HG03432 (cell line): Measurements from ENCODE around the gene CENPVL2.
"Not testable (repeated sequence)": the region's sequence is repeated elsewhere in the genome, so short reads cannot be mapped to it uniquely, and the experiment has no call there.

Source experiments
- ATAC-seq: cut with Tn5 transposase; IDR thresholded peaks from one replicate; pipeline ENCODE4 v1.9.1; 2021; ENCODE audit warnings: mild to moderate bottlenecking, moderate library complexity; ENCODE audit not compliant: unreplicated experiment

The CENPVL2 gene

GRCh38 chrX:51682720-51683062 is at the start of gene CENPVL2:
CENPVL2 (minus strand) TSS chrX:51682831; CDS start chrX:51682831, 0 bp downstream.
- ATAC-seq = not testable (repeated sequence)

- no peak for ATAC-seq
These were observed 45.6 kb upstream of the CENPVL2 start for GRCh38 chrX:51728202-51728601.

GRCh38 chrX:51712943-51713647 is 30.5 kb upstream of the CENPVL2 start:
- ATAC-seq = not testable (repeated sequence)

GRCh38 chrX:51710277-51711164 is 27.9 kb upstream of the CENPVL2 start, which contains the start of gene CENPVL1:
CENPVL1 (plus strand) TSS chrX:51710512; CDS start chrX:51710512, 0 bp downstream.
- ATAC-seq = not testable (repeated sequence)

GRCh38 chrX:51697397-51697796 is 14.8 kb upstream of the CENPVL2 start:
- no peak for ATAC-seq

GRCh38 chrX:51694254-51694653 is 11.6 kb upstream of the CENPVL2 start:
- no peak for ATAC-seq

DNA sequence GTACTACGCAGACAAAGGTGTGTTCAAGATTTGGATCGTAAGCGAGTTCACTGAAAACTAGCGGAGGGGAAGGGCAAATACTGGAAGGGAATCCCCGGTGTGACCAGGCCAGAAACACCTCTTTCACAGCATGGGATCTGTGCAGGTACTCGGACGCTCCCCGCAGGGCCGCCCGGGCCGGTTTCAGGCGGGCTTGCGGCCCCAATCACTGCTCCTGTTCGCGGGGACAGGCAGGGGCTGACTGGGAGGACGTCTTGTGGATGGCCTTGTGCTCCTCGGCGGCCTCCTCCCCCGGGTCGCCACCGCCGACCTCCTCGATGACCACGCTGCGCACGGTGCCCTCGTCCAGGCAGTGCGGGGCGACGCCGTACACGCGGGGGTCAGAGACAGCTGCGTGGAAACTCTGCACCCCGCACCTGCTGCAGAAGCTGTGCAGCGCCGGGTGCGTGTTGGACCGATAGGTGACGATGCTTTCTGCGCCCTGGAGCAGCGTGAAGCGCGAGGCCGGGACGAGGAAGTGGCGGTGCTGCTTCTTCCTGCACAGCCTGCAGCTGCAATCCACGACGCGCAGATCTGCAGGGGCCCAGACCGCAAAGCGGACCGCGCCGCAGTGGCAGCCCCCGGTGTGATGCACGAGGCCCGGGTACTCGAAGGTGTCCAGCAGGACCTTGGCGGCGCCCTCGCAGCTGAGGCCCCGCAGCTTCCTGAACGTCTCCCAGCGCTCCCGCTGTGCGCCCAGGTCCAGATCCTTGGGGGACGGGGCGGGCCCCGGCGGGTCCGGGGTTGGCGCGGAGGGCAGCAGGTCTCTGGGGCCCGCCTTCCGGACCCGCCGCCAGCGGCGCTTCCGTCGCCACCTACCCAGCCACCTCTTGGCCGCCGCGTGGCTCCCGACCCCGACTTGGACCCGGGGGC is 567 bp downstream of the CENPVL2 start:
- not testable (repeated sequence) for ATAC-seq

DNA sequence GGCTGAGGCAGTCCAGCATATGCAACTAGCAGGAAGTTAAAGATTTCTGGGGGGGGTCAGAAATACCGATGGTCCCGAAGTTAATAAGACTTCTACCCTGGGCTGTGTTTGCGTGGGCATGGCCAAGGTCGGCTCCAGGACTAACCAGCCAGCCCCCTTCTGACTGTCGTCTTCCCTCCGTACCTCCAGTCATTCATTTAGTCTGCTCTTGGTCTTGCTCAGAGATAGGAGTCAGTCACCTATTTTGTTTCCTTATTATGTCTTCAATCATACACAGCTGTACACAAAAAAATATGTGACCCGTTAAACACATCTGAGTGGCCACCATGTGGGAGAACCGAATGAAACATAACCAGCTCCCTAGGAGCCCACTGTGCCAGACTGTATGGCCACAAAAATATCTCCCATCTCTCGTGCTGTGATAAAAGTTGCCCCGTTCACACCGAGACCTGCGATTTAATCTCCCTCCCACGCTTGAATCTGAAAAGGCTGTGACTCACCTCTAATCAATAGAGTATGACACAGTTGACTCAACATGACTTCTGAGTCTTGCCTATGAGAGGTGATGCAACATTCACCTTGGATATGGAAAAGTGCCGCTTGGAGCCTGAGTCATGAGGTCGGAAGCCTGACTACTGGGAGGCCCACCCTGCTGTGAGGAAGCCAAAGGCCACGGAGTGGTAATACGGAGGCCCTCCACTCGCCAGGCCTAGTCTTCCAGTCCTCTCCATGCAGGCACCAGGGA is 2.8 kb downstream of the CENPVL2 start:
- not testable (repeated sequence) for ATAC-seq

DNA sequence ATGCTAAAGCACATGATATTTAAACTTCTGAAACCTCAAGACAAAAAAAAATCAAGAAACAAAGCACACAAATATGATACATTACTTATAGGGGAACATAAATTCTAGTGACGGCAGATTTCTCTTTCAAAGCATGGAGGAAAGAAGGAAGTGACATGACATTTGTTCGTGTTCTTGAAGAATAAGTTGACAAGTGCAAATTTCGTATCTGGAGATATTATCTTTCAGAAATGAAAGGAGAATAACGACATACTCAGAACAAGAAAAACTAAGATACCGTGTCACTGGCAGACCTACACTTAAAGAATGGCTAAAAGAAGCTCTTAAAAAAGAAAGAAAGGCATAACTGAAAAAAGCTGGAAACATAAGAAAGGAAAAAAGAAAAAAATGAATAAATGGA is 16.6 kb downstream of the CENPVL2 start:
- no peak for ATAC-seq

- ATAC-seq = no peak
These were observed 39.3 kb downstream of the CENPVL2 start for GRCh38 chrX:51643377-51643776.

DNA sequence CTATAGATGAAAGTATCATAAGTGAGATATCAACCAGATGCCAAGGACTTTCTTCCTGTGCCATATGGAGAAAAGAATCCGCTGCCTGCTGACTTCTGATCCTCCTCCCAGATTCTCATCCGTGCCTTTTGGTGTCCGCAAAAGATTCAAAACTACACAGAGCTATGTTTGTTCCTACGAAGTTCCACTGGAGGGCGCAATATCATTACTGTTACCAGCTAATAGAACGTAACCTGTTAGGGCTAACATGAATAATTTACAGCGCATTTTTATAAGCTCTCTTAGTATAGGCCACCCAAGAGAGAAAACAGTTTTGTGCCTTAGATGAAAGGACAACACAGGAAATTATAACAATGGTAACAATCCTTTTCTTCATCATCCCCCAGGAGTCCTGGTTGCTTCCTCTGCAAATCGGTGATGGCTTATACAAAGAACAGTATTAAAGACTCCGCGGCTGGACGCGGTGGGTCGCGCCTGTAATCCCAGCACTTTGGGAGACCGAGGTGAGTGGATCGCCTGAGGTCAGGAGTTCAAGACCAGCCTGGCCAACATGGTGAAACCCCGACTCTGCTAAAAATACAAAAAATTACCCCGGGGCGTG is 41.1 kb downstream of the CENPVL2 start:
- ATAC-seq = no peak

DNA sequence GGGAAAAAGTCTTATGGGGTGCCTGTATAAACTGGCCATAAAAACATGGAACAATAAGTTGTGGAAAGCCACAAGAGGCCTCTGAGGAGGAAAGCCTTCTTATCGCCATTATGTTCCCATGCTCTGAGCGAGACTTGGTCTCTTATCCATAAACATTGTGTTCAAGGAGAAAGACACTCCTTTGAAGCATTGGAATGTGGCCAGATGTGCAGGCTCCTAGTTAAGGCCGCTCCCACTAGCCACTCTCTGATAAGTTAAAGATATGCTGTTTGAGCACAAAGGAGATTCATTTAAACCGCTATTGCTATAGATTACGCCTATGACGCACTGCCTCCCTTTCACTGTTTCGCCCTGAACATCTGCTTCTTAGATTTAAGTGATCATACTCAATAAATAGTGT is 46.1 kb downstream of the CENPVL2 start:
- not testable (repeated sequence) for ATAC-seq
